ENCODE data around the gene TMEM184B. TPM values are rescaled to one million over a fixed set of nuclear protein-coding genes. Genes with fewer than 3 reads are reported as not detected.

Gene TMEM184B
- total RNA-seq, 4 donors from 2014 or later, result 25.4 to 40.7 (median 31.2) TPM

DNA sequence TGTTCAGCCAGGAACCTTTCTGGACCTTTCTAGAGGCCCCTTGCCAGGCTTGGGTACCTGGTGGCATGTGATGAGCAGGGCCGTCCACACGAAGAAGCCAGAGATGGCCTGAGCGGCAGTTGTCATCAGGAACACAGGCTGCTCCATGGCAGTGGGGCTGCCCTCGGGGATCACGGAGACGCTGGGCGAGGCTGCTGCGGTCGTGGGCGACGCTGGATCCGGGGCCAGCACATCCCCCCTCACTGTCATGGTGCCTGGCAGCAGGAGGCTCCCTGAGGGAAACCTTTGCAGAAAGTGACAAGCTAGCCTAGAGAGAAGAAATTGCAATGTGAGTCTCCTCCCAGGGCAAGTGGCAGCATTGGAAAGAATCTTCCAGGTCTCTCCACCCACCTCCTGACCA is 25.1 kb downstream of the TMEM184B start:
- TF ChIP-seq POLR2A (IDR thresholded peaks at IDR 0.05), result no peak
- TF ChIP-seq, protein P1, sequence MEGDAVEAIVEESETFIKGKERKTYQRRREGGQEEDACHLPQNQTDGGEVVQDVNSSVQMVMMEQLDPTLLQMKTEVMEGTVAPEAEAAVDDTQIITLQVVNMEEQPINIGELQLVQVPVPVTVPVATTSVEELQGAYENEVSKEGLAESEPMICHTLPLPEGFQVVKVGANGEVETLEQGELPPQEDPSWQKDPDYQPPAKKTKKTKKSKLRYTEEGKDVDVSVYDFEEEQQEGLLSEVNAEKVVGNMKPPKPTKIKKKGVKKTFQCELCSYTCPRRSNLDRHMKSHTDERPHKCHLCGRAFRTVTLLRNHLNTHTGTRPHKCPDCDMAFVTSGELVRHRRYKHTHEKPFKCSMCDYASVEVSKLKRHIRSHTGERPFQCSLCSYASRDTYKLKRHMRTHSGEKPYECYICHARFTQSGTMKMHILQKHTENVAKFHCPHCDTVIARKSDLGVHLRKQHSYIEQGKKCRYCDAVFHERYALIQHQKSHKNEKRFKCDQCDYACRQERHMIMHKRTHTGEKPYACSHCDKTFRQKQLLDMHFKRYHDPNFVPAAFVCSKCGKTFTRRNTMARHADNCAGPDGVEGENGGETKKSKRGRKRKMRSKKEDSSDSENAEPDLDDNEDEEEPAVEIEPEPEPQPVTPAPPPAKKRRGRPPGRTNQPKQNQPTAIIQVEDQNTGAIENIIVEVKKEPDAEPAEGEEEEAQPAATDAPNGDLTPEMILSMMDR (IDR thresholded peaks at IDR 0.05 in 4 of 5, conservative IDR thresholded peaks at IDR 0.05 in 1 of 5), result no peak
- Histone ChIP-seq H3K27ac (peak overlapping the region in 3 of 4 donors; percentile 57 to 71 (median 60)), H3K4me1 (peaks cover 39 to 51% of the 10 kb centered on the region in 2 donors), H3K9me3 (no peaks in the 10 kb centered on the region), H3K4me3 (no peak overlapping the region), H3K27me3 (no peaks in the 10 kb centered on the region), H3K36me3 (peaks cover 0 to 47% of the 10 kb centered on the region in 2 donors)
- intact Hi-C loops (cut with DNase I; ENCODE audit: low total_unique reads), result no loop called here
- ATAC-seq (no peak), DNase-seq (no peak)
- in situ Hi-C loops (cut with MboI; ENCODE audit: low sequenced_read_pairs in 4 of 4), result loop anchor here in 1 of 4 donors (25.0 kb wide), 1 partner anchor 135 kb away; the partner anchor contains the start of gene BAIAP2L2

- Histone ChIP-seq H3K27ac (peak overlapping the region; percentile 22 to 71 (median 58)), H3K4me1 (peaks cover 39 to 42% of the 10 kb centered on the region in 2 donors), H3K27me3 (no peaks in the 10 kb centered on the region), H3K9me3 (no peaks in the 10 kb centered on the region), H3K36me3 (peaks cover 0 to 47% of the 10 kb centered on the region in 2 donors), H3K4me3 (no peak overlapping the region)
- intact Hi-C loops (cut with DNase I; ENCODE audit: low total_unique reads) (no loop called here), in situ Hi-C loops (cut with MboI; ENCODE audit: low sequenced_read_pairs in 4 of 4) (loop anchor here in 1 of 4 donors (25.0 kb wide), 1 partner anchor 134 kb away; the partner anchor contains the start of gene BAIAP2L2)
- no peak for TF ChIP-seq POLR2A (IDR thresholded peaks at IDR 0.05)
- TF ChIP-seq, protein P1 (IDR thresholded peaks at IDR 0.05 in 4 of 5, conservative IDR thresholded peaks at IDR 0.05 in 1 of 5), result no peak
- DNase-seq (peak; percentile 28 to 49), ATAC-seq (peak; percentile 43 to 48)
Measured at GRCh38 chr22:38246692-38247091, 26.1 kb downstream of the TMEM184B start.

DNA sequence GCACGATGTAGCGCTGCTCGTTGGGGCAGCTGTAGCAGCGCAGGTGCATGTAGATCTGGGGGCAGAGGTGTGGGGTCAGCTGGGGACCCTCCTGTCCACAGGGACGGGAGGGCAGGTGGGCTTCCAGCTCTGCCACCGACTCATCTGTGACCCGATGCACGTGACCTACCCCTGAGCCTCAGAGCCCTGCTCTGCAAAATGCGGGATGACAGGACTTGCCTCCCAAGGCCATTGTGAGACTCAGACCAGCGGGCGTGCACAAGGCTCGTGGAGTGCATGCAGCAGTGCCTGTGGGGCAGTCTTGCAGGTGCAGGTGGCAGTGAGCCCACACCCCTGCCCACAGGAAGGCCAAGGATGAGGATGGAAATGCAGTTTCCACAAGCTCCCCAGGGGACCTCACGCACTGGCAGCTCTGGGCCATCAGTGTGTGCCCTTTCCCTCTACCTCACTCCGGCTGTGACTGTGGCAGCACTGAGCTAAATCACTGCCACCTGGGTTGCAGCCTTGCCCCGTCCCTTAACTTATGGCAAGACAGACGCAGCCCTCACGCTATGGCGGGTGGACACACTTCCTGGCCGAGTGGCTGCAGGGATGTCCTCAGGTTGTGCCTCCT is 26.7 kb downstream of the TMEM184B start:
- Histone ChIP-seq H3K9me3 (no peaks in the 10 kb centered on the region), H3K4me3 (no peak overlapping the region), H3K27ac (peak overlapping the region in 3 of 4 donors; percentile 41 to 71 (median 57)), H3K36me3 (peaks cover 0 to 47% of the 10 kb centered on the region in 2 donors), H3K4me1 (peaks cover 39 to 41% of the 10 kb centered on the region in 2 donors), H3K27me3 (no peaks in the 10 kb centered on the region)
- no peak for ATAC-seq
- intact Hi-C loops (cut with DNase I; ENCODE audit: low total_unique reads) (no loop called here), in situ Hi-C loops (cut with MboI; ENCODE audit: low sequenced_read_pairs in 4 of 4) (loop anchor here in 1 of 4 donors (25.0 kb wide), 1 partner anchor 134 kb away; the partner anchor contains the start of gene BAIAP2L2)
- no peak for DNase-seq
- TF ChIP-seq, protein P1 (IDR thresholded peaks at IDR 0.05 in 4 of 5, conservative IDR thresholded peaks at IDR 0.05 in 1 of 5), result no peak
- TF ChIP-seq POLR2A (IDR thresholded peaks at IDR 0.05), result no peak

- in situ Hi-C loops (cut with MboI; ENCODE audit: low sequenced_read_pairs in 4 of 4), result loop anchor here in 1 of 4 donors (25.0 kb wide), 1 partner anchor 132 kb away; the partner anchor contains the start of gene BAIAP2L2
- Histone ChIP-seq H3K27me3 (no peaks in the 10 kb centered on the region), H3K36me3 (peaks cover 0 to 47% of the 10 kb centered on the region in 2 donors), H3K4me3 (no peak overlapping the region), H3K4me1 (peaks cover 43 to 44% of the 10 kb centered on the region in 2 donors), H3K9me3 (no peaks in the 10 kb centered on the region), H3K27ac (peak overlapping the region in 3 of 4 donors; percentile 33 to 75 (median 70))
- TF ChIP-seq, protein P1 (IDR thresholded peaks at IDR 0.05 in 4 of 5, conservative IDR thresholded peaks at IDR 0.05 in 1 of 5), result no peak
- no peak for TF ChIP-seq POLR2A (IDR thresholded peaks at IDR 0.05)
- no peak for DNase-seq
- intact Hi-C loops (cut with DNase I; ENCODE audit: low total_unique reads), result no loop called here
- ATAC-seq, result no peak
Measured at GRCh38 chr22:38244106-38244505, 28.7 kb downstream of the TMEM184B start.

Measured in gastrocnemius medialis (tissue), 4 donors.